ENCODE data around the gene NPTXR. TPM values are rescaled to one million over a fixed set of nuclear protein-coding genes. Genes with fewer than 3 reads are reported as not detected.

Gene NPTXR
- total and polyA plus RNA-seq, 2 donors (not counting 1 experiment from before 2014, with no cell fraction given) = 1.0 to 2.0 TPM

- H4K20me1 ChIP-seq (ENCODE audit: control insufficient read depth, extremely low read depth, insufficient read depth, low read length) = peaks cover 2% of the 10 kb centered on the region
- peaks cover 13% of the 10 kb centered on the region for H3K36me3 ChIP-seq (ENCODE audit: control insufficient read depth, insufficient read depth, low read length)
- peaks cover 16% of the 10 kb centered on the region for H3K79me2 ChIP-seq (ENCODE audit: control insufficient read depth, insufficient read depth, low read length)
- H3K27ac ChIP-seq (ENCODE audit: insufficient read depth, low read length) = peak overlapping the region; percentile 51
- peak overlapping the region; percentile 60 to 84 (median 78) for H3K4me3 ChIP-seq (replicated peaks in 1 of 4; ENCODE audit: control extremely low read depth in 1 of 4, insufficient read depth in 1 of 4, low read depth in 3 of 4, low read length in 4 of 4)
- no peak for DNase-seq (ENCODE audit: low read depth in 2 of 2)
- peak overlapping the region; percentile 66 for H3K9ac ChIP-seq (ENCODE audit: insufficient read depth, low read length)
- peaks cover 11% of the 10 kb centered on the region for H3K27me3 ChIP-seq (ENCODE audit: control insufficient read depth, insufficient read depth, low read length)
- H3K4me2 ChIP-seq (ENCODE audit: extremely low read depth, insufficient read depth, low read length) = peak overlapping the region; percentile 92
- H3K9me3 ChIP-seq (ENCODE audit: control insufficient read depth, insufficient read depth, low read depth, low read length) = no peaks in the 10 kb centered on the region
- H3K4me1 ChIP-seq (ENCODE audit: control insufficient read depth, extremely low read depth, insufficient read depth, low read length) = peaks cover 2% of the 10 kb centered on the region
- TF ChIP-seq CTCF (conservative IDR thresholded peaks at IDR 0.05 in 1 of 2, IDR thresholded peaks at IDR 0.05 in 1 of 2; ENCODE audit: low read depth in 1 of 2, low read length in 2 of 2) (no peak), EZH2 (IDR thresholded peaks at IDR 0.05; ENCODE audit: low read length, missing control alignments) (no peak)
- no peak overlapping the region for H2AFZ ChIP-seq (ENCODE audit: low read length)
These were observed 27.0 kb upstream of the NPTXR start for GRCh38 chr22:38870791-38871359.

- Histone ChIP-seq H3K9me3 (ENCODE audit: control insufficient read depth, insufficient read depth, low read depth, low read length) (no peaks in the 10 kb centered on the region), H3K4me3 (replicated peaks in 1 of 4; ENCODE audit: control extremely low read depth in 1 of 4, insufficient read depth in 1 of 4, low read depth in 3 of 4, low read length in 4 of 4) (peak overlapping the region; percentile 60 to 84 (median 78)), H3K4me1 (ENCODE audit: control insufficient read depth, extremely low read depth, insufficient read depth, low read length) (peaks cover 2% of the 10 kb centered on the region), H2AFZ (ENCODE audit: low read length) (no peak overlapping the region), H3K9ac (ENCODE audit: insufficient read depth, low read length) (no peak overlapping the region), H3K27ac (ENCODE audit: insufficient read depth, low read length) (no peak overlapping the region), H3K4me2 (ENCODE audit: extremely low read depth, insufficient read depth, low read length) (peak overlapping the region; percentile 92), H3K36me3 (ENCODE audit: control insufficient read depth, insufficient read depth, low read length) (peaks cover 16% of the 10 kb centered on the region), H3K79me2 (ENCODE audit: control insufficient read depth, insufficient read depth, low read length) (peaks cover 16% of the 10 kb centered on the region), H4K20me1 (ENCODE audit: control insufficient read depth, extremely low read depth, insufficient read depth, low read length) (peaks cover 2% of the 10 kb centered on the region), H3K27me3 (ENCODE audit: control insufficient read depth, insufficient read depth, low read length) (peaks cover 11% of the 10 kb centered on the region)
- peak; percentile 67 to 82 for DNase-seq (ENCODE audit: low read depth in 2 of 2)
- no peak for TF ChIP-seq EZH2 (IDR thresholded peaks at IDR 0.05; ENCODE audit: low read length, missing control alignments)
- peak; percentile 93 to 94 for TF ChIP-seq CTCF (conservative IDR thresholded peaks at IDR 0.05 in 1 of 2, IDR thresholded peaks at IDR 0.05 in 1 of 2; ENCODE audit: low read depth in 1 of 2, low read length in 2 of 2)
These were observed 26.5 kb upstream of the NPTXR start for GRCh38 chr22:38870312-38870741.

- DNase-seq (ENCODE audit: low read depth in 2 of 2) = no peak
- Histone ChIP-seq H3K4me1 (ENCODE audit: control insufficient read depth, extremely low read depth, insufficient read depth, low read length) (peaks cover 2% of the 10 kb centered on the region), H3K27ac (ENCODE audit: insufficient read depth, low read length) (no peak overlapping the region), H3K36me3 (ENCODE audit: control insufficient read depth, insufficient read depth, low read length) (peaks cover 19% of the 10 kb centered on the region), H3K9me3 (ENCODE audit: control insufficient read depth, insufficient read depth, low read depth, low read length) (no peaks in the 10 kb centered on the region), H3K4me2 (ENCODE audit: extremely low read depth, insufficient read depth, low read length) (no peak overlapping the region), H3K27me3 (ENCODE audit: control insufficient read depth, insufficient read depth, low read length) (peaks cover 6% of the 10 kb centered on the region), H4K20me1 (ENCODE audit: control insufficient read depth, extremely low read depth, insufficient read depth, low read length) (peaks cover 2% of the 10 kb centered on the region), H3K9ac (ENCODE audit: insufficient read depth, low read length) (no peak overlapping the region), H2AFZ (ENCODE audit: low read length) (no peak overlapping the region), H3K79me2 (ENCODE audit: control insufficient read depth, insufficient read depth, low read length) (peaks cover 16% of the 10 kb centered on the region), H3K4me3 (replicated peaks in 1 of 4; ENCODE audit: control extremely low read depth in 1 of 4, insufficient read depth in 1 of 4, low read depth in 3 of 4, low read length in 4 of 4) (no peak overlapping the region)
- TF ChIP-seq CTCF (conservative IDR thresholded peaks at IDR 0.05 in 1 of 2, IDR thresholded peaks at IDR 0.05 in 1 of 2; ENCODE audit: low read depth in 1 of 2, low read length in 2 of 2) = no peak
- no peak for TF ChIP-seq EZH2 (IDR thresholded peaks at IDR 0.05; ENCODE audit: low read length, missing control alignments)
These were observed 25.8 kb upstream of the NPTXR start for GRCh38 chr22:38869663-38870062.
